Aorta (tissue), 5 donors: Measurements from ENCODE around the gene RASSF3. TPM values are rescaled to one million over a fixed set of nuclear protein-coding genes. Genes with fewer than 3 reads are reported as not detected.
"Not testable (repeated sequence)": the region's sequence is repeated elsewhere in the genome, so short reads cannot be mapped to it uniquely, and the experiment has no call there.

Source experiments
- ATAC-seq: fragments of 200-7000 bp; cut with Tn5 transposase; one replicate; pipeline ENCODE4 v1.9.1; 2022; ENCODE audit warnings: moderate library complexity; ENCODE audit not compliant: low FRiP score
- DNase-seq, 2 donors: peaks; one replicate each; pipeline ENCODE4 v3.0.0-alpha.2; 2020
- H3K27ac ChIP-seq, 2 donors: one replicate each; pipeline ENCODE4 v1.5.1; 2013; ENCODE audit warnings: low read length in 2 of 2, mild to moderate bottlenecking in 2 of 2, moderate library complexity in 2 of 2, control low read depth in 1 of 2, inconsistent platforms in 1 of 2, low read depth in 1 of 2
- H3K27me3 ChIP-seq, 2 donors: one replicate each; pipeline ENCODE4 v1.6.1; 2013; ENCODE audit warnings: control low read depth in 1 of 2, low read length in 1 of 2, mild to moderate bottlenecking in 1 of 2, moderate library complexity in 1 of 2; ENCODE audit not compliant: insufficient read depth in 2 of 2, control insufficient read depth in 1 of 2
- H3K36me3 ChIP-seq, 2 donors: one replicate each; pipeline ENCODE4 v1.6.1; 2013; ENCODE audit warnings: control low read depth in 1 of 2, low read length in 1 of 2, mild to moderate bottlenecking in 1 of 2; ENCODE audit not compliant: insufficient read depth in 2 of 2, control insufficient read depth in 1 of 2
- H3K4me1 ChIP-seq, 2 donors: one replicate each; pipeline ENCODE4 v1.6.1; 2013; ENCODE audit warnings: low read length in 2 of 2, control low read depth in 1 of 2, mild to moderate bottlenecking in 1 of 2, moderate library complexity in 1 of 2; ENCODE audit not compliant: insufficient read depth in 2 of 2, control insufficient read depth in 1 of 2
- H3K4me3 ChIP-seq, 2 donors: one replicate each; pipeline ENCODE4 v1.5.1; 2013; ENCODE audit warnings: low read length in 2 of 2, control low read depth in 1 of 2, mild to moderate bottlenecking in 1 of 2
- H3K9me3 ChIP-seq: one replicate; pipeline ENCODE4 v1.6.1; 2013; ENCODE audit warnings: mild to moderate bottlenecking, low read length; ENCODE audit not compliant: control insufficient read depth
- WGBS, 2 donors: extraction: QIAGEN DNeasy Blood & Tissue Kit; methylation state at CpG; one replicate each; pipeline ENCODE4 v1.1.7; 2013; 5-methylcytosine and 5-hydroxymethylcytosine counted together
- intact Hi-C, 2 donors: fragments of 100-400 bp; cut with DNase I; formaldehyde crosslinking; loops; one replicate each; pipeline versions ENCODE4 v1.14.2 to v1.15.0; 2022
- polyA plus RNA-seq, 2 donors: library from polyadenylated mRNA; stranded (reverse); fragments of 200-250 nt; gene quantifications; one replicate each; pipeline ENCODE4 v1.2.3, GENCODE V29; 2013
- total RNA-seq, 2 donors: library from RNA; stranded (reverse); fragmentation: NEBNext Ultra II Directional; extraction: Animal tissue kit (Norgen Biotek cat#: 25700); gene quantifications; one replicate each; pipeline ENCODE4 v1.2.1, GENCODE V29; 2021
- donor health status: healthy with polysubstance abuse.
- donor health status: Bipolar disorder and iron deficiency.
- donor health status: DM: no; HTN: no; CAD: no.
- donor health status: DM: no; HTN: no; CAD: no.
- donor health status: DM: yes; HTN: yes; CAD: no.

Gene RASSF3
- total and polyA plus RNA-seq, 4 donors: 85.1 to 445 (median 307) TPM

GRCh38 chr12:64609536-64610078 is 688 bp upstream of the RASSF3 start:
- ATAC-seq (no peak), DNase-seq (no peak)
- intact Hi-C loops: loop anchor here (5.0 kb wide), 4 partner anchors 57 to 88 kb away; no protein-coding TSS in a partner anchor
- Histone ChIP-seq H3K4me1 (no peaks in the 10 kb centered on the region), H3K4me3 (peak overlapping the region; percentile 83 to 96), H3K27ac (peak overlapping the region in 1 of 2 donors; percentile 89), H3K27me3 (no peaks in the 10 kb centered on the region), H3K36me3 (no peaks in the 10 kb centered on the region), H3K9me3 (no peaks in the 10 kb centered on the region)
- WGBS, 2 donors: 1% methylated on average over 15 of the region's 15 CpGs

- peak overlapping the region; percentile 43 for H3K27ac ChIP-seq
- peak; percentile 87 to 88 for DNase-seq
- no peaks in the 10 kb centered on the region for H3K36me3 ChIP-seq
- H3K9me3 ChIP-seq: no peaks in the 10 kb centered on the region
- H3K27me3 ChIP-seq: no peaks in the 10 kb centered on the region
- 0% methylated on average over 53 to 60 of the region's 60 CpGs for WGBS, 2 donors
- H3K4me1 ChIP-seq: no peaks in the 10 kb centered on the region
- peak; percentile 83 for ATAC-seq
- intact Hi-C loops: loop anchor here (5.0 kb wide), 2 partner anchors 67 to 77 kb away; no protein-coding TSS in a partner anchor
- H3K4me3 ChIP-seq: peak overlapping the region; percentile 83 to 96
These were observed 505 bp downstream of the RASSF3 start for GRCh38 chr12:64610660-64611340.

DNA sequence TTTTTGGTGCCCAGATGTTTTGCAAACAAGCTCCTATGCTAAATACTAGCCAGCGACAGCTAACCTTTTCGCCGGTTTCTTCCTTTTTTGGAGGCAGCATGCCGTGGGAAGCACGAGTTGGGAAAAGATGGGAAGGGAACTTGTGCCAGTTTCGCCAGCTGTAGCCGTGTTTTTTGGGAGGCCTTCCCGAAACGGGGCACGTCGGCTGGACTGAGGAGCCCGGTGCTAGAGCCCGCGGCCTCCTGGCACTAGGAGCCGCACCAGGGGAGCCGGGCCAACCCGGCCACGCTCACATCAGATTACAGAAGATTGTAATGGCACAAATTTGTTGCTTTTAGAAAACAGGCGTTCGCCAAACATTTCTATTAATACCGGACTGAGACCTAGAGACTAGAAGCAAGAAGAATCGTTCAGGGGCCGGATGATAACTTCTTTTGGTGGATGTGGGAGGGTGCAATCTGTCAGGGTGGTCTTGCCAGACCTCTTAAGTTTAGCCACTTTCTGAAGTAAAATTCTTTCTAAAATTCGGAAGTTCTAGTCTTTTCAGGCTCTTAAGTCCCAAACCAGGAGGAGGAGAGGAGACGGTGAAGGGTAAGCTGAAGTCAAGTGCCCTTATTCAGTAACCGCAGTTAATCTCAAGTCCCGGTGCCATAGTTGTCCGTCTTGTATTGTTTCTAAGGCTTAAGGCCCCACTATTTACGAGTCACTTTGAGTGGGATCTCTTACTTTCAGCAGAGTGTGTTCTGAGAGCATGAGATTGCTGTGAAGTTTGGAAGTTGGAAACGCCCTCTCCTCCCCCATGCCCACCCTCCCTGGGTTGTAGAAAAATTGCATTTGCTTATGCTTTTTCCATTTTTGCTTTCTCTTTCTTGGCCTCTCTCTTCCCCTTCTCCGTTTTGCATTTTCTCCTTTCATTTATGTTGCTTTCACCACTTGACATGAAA is 1.3 kb downstream of the RASSF3 start:
- H3K9me3 ChIP-seq: no peaks in the 10 kb centered on the region
- no peaks in the 10 kb centered on the region for H3K36me3 ChIP-seq
- H3K4me3 ChIP-seq: peak overlapping the region; percentile 83 to 96
- H3K27ac ChIP-seq: peak overlapping the region; percentile 54 to 89
- ATAC-seq: peak; percentile 63
- intact Hi-C loops: loop anchor here (5.0 kb wide), 2 partner anchors 66 to 76 kb away; no protein-coding TSS in a partner anchor
- 0 to 1% methylated on average over 31 of the region's 31 CpGs for WGBS, 2 donors
- no peaks in the 10 kb centered on the region for H3K27me3 ChIP-seq
- H3K4me1 ChIP-seq: peaks cover 0 to 3% of the 10 kb centered on the region in 2 donors
- DNase-seq: peak; percentile 69 to 79

DNA sequence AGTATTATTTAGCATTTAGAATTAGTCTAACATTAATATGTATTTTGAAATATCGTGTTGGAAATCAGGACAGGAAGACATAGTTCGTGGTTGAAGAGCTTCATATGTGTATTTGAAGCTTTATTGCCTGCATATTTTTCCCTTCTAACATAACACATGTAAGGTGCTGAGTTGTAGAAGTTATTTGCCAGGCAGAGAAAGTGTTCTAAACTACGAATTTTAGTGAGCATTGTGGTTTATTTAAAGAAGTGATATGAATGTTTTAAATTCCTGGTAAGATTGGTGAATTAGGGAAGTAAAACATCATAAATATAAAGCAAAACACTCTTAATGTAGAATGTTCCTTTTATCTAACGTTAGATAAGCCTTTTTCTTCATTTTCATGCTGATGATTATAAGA is 2.5 kb downstream of the RASSF3 start:
- H3K4me1 ChIP-seq: peaks cover 2 to 3% of the 10 kb centered on the region in 2 donors
- intact Hi-C loops: loop anchor here (5.0 kb wide), 2 partner anchors 64 to 74 kb away; no protein-coding TSS in a partner anchor
- no peaks in the 10 kb centered on the region for H3K27me3 ChIP-seq
- ATAC-seq: no peak
- no peak for DNase-seq
- WGBS, 2 donors: 1 to 5% methylated on average over 4 of the region's 4 CpGs
- H3K27ac ChIP-seq: peak overlapping the region in 1 of 2 donors; percentile 34
- H3K36me3 ChIP-seq: no peaks in the 10 kb centered on the region
- H3K4me3 ChIP-seq: peak overlapping the region in 1 of 2 donors; percentile 96
- no peaks in the 10 kb centered on the region for H3K9me3 ChIP-seq

GRCh38 chr12:64613775-64614398 is 3.6 kb downstream of the RASSF3 start:
- H3K4me1 ChIP-seq, H3K36me3 ChIP-seq, H3K27me3 ChIP-seq, H3K9me3 ChIP-seq, H3K27ac ChIP-seq, ATAC-seq, DNase-seq, H3K4me3 ChIP-seq: not testable (repeated sequence)
- 66 to 73% methylated on average over 19 of the region's 19 CpGs for WGBS, 2 donors
- intact Hi-C loops: loop anchor here (5.0 kb wide), 2 partner anchors 63 to 73 kb away; no protein-coding TSS in a partner anchor

DNA sequence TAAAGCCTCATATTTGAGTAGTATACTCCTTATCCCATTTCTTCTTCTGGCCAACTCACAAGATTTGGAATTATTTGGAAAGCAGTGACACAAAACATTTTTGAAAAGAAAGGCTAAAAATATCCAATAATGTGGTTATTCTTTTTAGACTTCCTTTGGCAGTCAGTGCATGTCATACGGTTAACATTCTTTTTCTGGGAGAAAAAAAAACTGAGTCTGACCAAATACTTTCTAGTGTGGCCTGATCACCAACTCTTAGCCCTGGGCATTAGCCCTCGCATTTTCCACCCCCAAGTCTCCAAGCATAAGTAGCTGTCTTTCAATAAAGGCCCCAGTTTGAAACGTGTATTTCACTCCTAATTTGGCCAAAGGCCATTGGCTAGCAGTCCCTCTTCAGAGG is 5.9 kb downstream of the RASSF3 start:
- Histone ChIP-seq H3K4me3 (peak overlapping the region in 1 of 2 donors; percentile 41), H3K36me3 (no peaks in the 10 kb centered on the region), H3K9me3 (no peaks in the 10 kb centered on the region), H3K27ac (peak overlapping the region; percentile 93 to 96), H3K4me1 (peaks cover 4 to 6% of the 10 kb centered on the region in 2 donors), H3K27me3 (no peaks in the 10 kb centered on the region)
- no peak for ATAC-seq
- intact Hi-C loops: no loop called here
- 0 to 2% methylated on average over 3 of the region's 3 CpGs for WGBS, 2 donors
- no peak for DNase-seq

DNA sequence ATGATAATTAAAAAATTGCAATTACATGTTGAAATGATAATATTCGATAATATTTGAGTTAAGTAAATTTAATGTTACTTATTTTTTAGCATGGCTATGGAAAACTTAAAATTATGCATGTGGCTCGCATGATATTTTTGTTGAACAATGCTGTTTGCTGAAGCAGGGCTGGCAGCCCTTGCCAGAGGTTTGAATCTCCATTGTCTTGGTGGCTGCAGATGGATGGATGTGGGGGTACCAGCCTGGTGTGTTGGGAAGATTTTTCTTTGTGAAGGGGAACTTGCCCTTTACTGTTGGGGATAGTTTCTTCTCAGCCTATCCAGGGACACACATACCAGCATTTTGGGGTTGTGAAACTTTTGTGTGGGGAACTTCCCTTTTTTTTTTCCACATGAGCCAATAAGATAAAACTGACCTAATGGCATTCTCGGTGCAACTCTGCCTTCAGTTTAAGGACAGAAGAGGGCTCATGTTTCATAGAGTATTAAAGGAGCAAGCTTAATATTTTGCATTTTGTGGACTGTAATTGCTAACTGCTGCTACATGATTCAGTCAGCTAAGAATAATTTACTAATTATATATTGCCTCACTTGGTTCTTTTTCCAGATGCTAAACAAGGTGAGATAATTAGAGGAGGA is 8.8 kb downstream of the RASSF3 start:
- intact Hi-C loops: no loop called here
- H3K9me3 ChIP-seq: no peaks in the 10 kb centered on the region
- peaks cover 4 to 11% of the 10 kb centered on the region in 2 donors for H3K4me1 ChIP-seq
- no peaks in the 10 kb centered on the region for H3K36me3 ChIP-seq
- H3K4me3 ChIP-seq: no peak overlapping the region
- DNase-seq: no peak
- 37 to 40% methylated on average over 3 of the region's 3 CpGs for WGBS, 2 donors
- no peaks in the 10 kb centered on the region for H3K27me3 ChIP-seq
- peak overlapping the region; percentile 4 to 45 for H3K27ac ChIP-seq
- ATAC-seq: peak; percentile 37
